Effector CD4-positive, alpha-beta T cell (primary cell): Measurements from ENCODE around the gene PGGT1B.
"Not testable (repeated sequence)": the region's sequence is repeated elsewhere in the genome, so short reads cannot be mapped to it uniquely, and the experiment has no call there.

Source experiments
- DNase-seq: peaks from one replicate; pipeline ENCODE4 v3.0.0-alpha.2; 2020

Gene PGGT1B

GRCh38 chr5:115257981-115258380, 4.7 kb downstream of the PGGT1B start:
- DNase-seq, result no peak

GRCh38 chr5:115249379-115249778, 13.3 kb downstream of the PGGT1B start:
- not testable (repeated sequence) for DNase-seq

GRCh38 chr5:115246361-115246991, 16.2 kb downstream of the PGGT1B start:
- DNase-seq, result no peak

- DNase-seq, result no peak
These were observed 19.3 kb downstream of the PGGT1B start for GRCh38 chr5:115243412-115243811.

- DNase-seq, result no peak
These were observed 20.6 kb downstream of the PGGT1B start for GRCh38 chr5:115241881-115242642.

- DNase-seq, result no peak
These were observed 25.6 kb downstream of the PGGT1B start for GRCh38 chr5:115237066-115237465.

- DNase-seq, result no peak
These were observed 26.1 kb downstream of the PGGT1B start for GRCh38 chr5:115236599-115236998.

- DNase-seq, result no peak
These were observed 31.1 kb downstream of the PGGT1B start for GRCh38 chr5:115231598-115231997.

GRCh38 chr5:115229606-115230005, 33.1 kb downstream of the PGGT1B start:
- DNase-seq, result no peak

GRCh38 chr5:115227281-115227680, 35.4 kb downstream of the PGGT1B start:
- DNase-seq, result no peak

- DNase-seq, result no peak
These were observed 48.1 kb downstream of the PGGT1B start for GRCh38 chr5:115214541-115214940.

- no peak for DNase-seq
These were observed 53.4 kb downstream of the PGGT1B start for GRCh38 chr5:115209279-115209678.

- no peak for DNase-seq
These were observed 59.7 kb downstream of the PGGT1B start for GRCh38 chr5:115202952-115203351.

- no peak for DNase-seq
These were observed 66.5 kb downstream of the PGGT1B start for GRCh38 chr5:115196161-115196560.

GRCh38 chr5:115194676-115195075, 68.0 kb downstream of the PGGT1B start:
- no peak for DNase-seq

- DNase-seq, result no peak
These were observed 69.4 kb downstream of the PGGT1B start for GRCh38 chr5:115193295-115193694.

GRCh38 chr5:115192098-115192497, 70.6 kb downstream of the PGGT1B start:
- no peak for DNase-seq

GRCh38 chr5:115191474-115192031, 71.1 kb downstream of the PGGT1B start:
- no peak for DNase-seq

GRCh38 chr5:115190388-115190787, 72.3 kb downstream of the PGGT1B start:
- DNase-seq, result no peak

- DNase-seq, result no peak
These were observed 72.8 kb downstream of the PGGT1B start for GRCh38 chr5:115189866-115190265.

GRCh38 chr5:115186794-115187193, 75.9 kb downstream of the PGGT1B start:
- DNase-seq, result no peak

- no peak for DNase-seq
These were observed 77.9 kb downstream of the PGGT1B start for GRCh38 chr5:115184770-115185169.

GRCh38 chr5:115181757-115182156, 80.9 kb downstream of the PGGT1B start:
- no peak for DNase-seq

- DNase-seq, result no peak
These were observed 82.4 kb downstream of the PGGT1B start for GRCh38 chr5:115180165-115180709.
